Stimulated activated CD4-positive, alpha-beta T cell treated with anti-CD3 and anti-CD28 coated beads, TNF-alpha, amount 100 ng/mL, for 1 hour (primary cell): ENCODE measurements around the gene GOLGA7B.

Source experiments
- DNase-seq, 3 donors: peaks; one replicate each; pipeline ENCODE4 v3.0.0-alpha.2; 2020; ENCODE audit warnings: low read depth in 3 of 3, low spot score in 1 of 3

Gene GOLGA7B

DNA sequence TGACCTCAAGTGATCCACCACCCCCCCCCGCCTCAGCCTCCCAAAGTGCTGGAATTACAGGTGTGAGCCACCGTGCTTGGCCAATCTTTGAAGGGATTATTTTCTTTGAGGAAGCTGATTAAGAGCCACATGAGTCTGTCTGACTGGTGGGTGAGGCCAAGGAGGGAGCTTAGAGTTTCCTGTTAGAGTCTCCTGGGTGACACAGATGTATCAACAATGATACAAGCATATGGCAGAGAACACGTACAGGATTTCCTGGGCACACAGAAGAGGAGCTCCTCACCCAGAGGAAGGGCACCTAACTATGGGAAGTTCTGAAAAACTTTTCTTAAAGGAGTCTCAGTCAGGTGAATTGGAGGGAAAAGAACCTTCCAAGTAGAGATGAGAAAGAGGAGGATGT is 69.4 kb downstream of the GOLGA7B start:
- DNase-seq: no peak

DNA sequence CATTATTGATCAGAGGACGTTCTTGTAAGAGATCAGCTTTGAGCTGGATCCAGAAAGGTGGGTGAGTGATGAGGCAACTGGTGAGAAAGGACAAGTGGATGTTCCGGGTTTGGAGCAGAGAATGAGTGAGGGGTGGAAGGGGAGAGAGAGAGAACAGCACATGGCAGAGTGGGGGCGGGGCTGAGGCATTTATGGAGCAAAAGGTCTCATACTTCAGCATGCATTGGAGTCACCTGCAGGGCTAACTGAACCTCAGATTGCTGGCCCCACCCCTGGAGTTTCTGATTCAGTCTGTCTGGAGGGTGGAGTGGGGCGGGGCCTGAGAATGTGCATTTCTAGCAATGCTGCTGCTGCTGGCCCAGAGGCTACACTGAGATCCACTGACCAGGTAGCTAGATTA is 71.2 kb downstream of the GOLGA7B start:
- DNase-seq: no peak
